Naive thymus-derived CD8-positive, alpha-beta T cell (primary cell): ENCODE measurements around the gene SCYL1. TPM values are rescaled to one million over a fixed set of nuclear protein-coding genes. Genes with fewer than 3 reads are reported as not detected.

Experiments
- ATAC-seq, 2 donors: fragments of 150-1000 bp; cut with Tn5 transposase in 1 of 2; sonication (Bioruptor Pico), chemical (Tn5 transposase) in 1 of 2; 1 replicate in 1 of 2; 2 replicates in 1 of 2; pipeline ENCODE4 v1.10.0; 2021; ENCODE audit warnings: mild to moderate bottlenecking in 2 of 2, moderate library complexity in 2 of 2
- POLR2A ChIA-PET: fragments of 350-600 bp; sonication (Branson Sonifier 250); formaldehyde crosslinking; loops from one replicate; lab custom pipeline; 2021; ENCODE audit warnings: antibody characterized with exemption; lab: Charles Lee
- DNase-seq, 10 donors: peaks; one replicate each; pipeline versions ENCODE4 v3.0.0 to v3.0.0-alpha.2; 2020 to 2022
- H3K27ac Mint-ChIP-seq, 10 donors: one replicate each; pipeline ENCODE4 v1.8.0; 2020 to 2022; ENCODE audit warnings: mild to moderate bottlenecking in 10 of 10, mixed read lengths in 10 of 10, moderate library complexity in 4 of 10, inconsistent platforms in 1 of 10
- H3K27me3 Mint-ChIP-seq, 5 donors: one replicate each; pipeline ENCODE4 v1.8.0; 2021 to 2022; ENCODE audit warnings: mixed read lengths in 5 of 5
- H3K36me3 Mint-ChIP-seq, 3 donors: one replicate each; pipeline ENCODE4 v1.8.0; 2020 to 2022; ENCODE audit warnings: mixed read lengths in 3 of 3, mild to moderate bottlenecking in 2 of 3, inconsistent platforms in 1 of 3
- H3K4me1 Mint-ChIP-seq, 4 donors: one replicate each; pipeline ENCODE4 v1.8.0; 2021 to 2022; ENCODE audit warnings: mixed read lengths in 4 of 4
- H3K4me3 Mint-ChIP-seq, 10 donors: one replicate each; pipeline ENCODE4 v1.8.0; 2020 to 2022; ENCODE audit warnings: mild to moderate bottlenecking in 10 of 10, mixed read lengths in 10 of 10, moderate library complexity in 6 of 10, inconsistent platforms in 1 of 10
- H3K9me3 Mint-ChIP-seq, 9 donors: one replicate each; pipeline ENCODE4 v1.8.0; 2020 to 2022; ENCODE audit warnings: mixed read lengths in 9 of 9, mild to moderate bottlenecking in 3 of 9, inconsistent platforms in 1 of 9, moderate library complexity in 1 of 9
- polyA plus RNA-seq, 3 donors: library from polyadenylated mRNA; unstranded; fragments of 300-500 nt; fragmentation: Illumina TruSeq; gene quantifications; one replicate each; pipeline ENCODE4 v1.2.3, GENCODE V29; 2021
- total RNA-seq, 8 experiments: library from RNA in 2 of 8; stranded (reverse) in 2 of 8; gene quantifications; one replicate each; pipeline ENCODE4 v1.2.3 and lab custom pipeline; 2021 to 2026

The SCYL1 gene
- total and polyA plus RNA-seq, 5 experiments from 2014 or later: 23.2 to 70.6 (median 41.5) TPM

GRCh38 chr11:65552388-65552951, 27.6 kb downstream of the SCYL1 start:
- Mint-ChIP-seq H3K36me3 (peaks cover 0 to 43% (median 13%) of the 10 kb centered on the region in 3 donors), H3K4me1 (peaks cover 50 to 79% (median 76%) of the 10 kb centered on the region in 4 donors), H3K9me3 (no peaks in the 10 kb centered on the region), H3K4me3 (peak overlapping the region; percentile 16 to 91 (median 63)), H3K27me3 (no peaks in the 10 kb centered on the region), H3K27ac (peak overlapping the region; percentile 61 to 93 (median 82))
- DNase-seq: no peak
- POLR2A ChIA-PET: interaction anchor here (0.6 to 7.7 kb wide), 17 partner anchors 9 to 338 kb away, joined by 3 to 149 read pairs (median 5); partner anchors contain the start of genes CCDC85B, EHBP1L1, FAM89B and MALAT1
- ATAC-seq: no peak

- Mint-ChIP-seq H3K4me3 (peak overlapping the region; percentile 24 to 91 (median 72)), H3K4me1 (peaks cover 44 to 70% (median 68%) of the 10 kb centered on the region in 4 donors), H3K36me3 (peaks cover 0 to 36% (median 11%) of the 10 kb centered on the region in 3 donors), H3K27me3 (no peaks in the 10 kb centered on the region), H3K27ac (peak overlapping the region in 6 of 10 donors; percentile 65 to 93 (median 82)), H3K9me3 (no peaks in the 10 kb centered on the region)
- DNase-seq (peak; percentile 56 to 93 (median 80)), ATAC-seq (peak; percentile 67 to 80)
- POLR2A ChIA-PET: interaction anchor here (0.6 to 7.7 kb wide), 11 partner anchors 9 to 337 kb away, joined by 3 to 149 read pairs (median 7); partner anchors contain the start of genes CCDC85B, EHBP1L1, FAM89B and MALAT1
Measured at GRCh38 chr11:65553301-65554001, 28.6 kb downstream of the SCYL1 start.

GRCh38 chr11:65554057-65554818, 29.4 kb downstream of the SCYL1 start:
- POLR2A ChIA-PET: interaction anchor here (1.0 to 7.7 kb wide), 8 partner anchors 11 to 61 kb away, joined by 4 to 149 read pairs (median 20); partner anchors contain the start of genes EHBP1L1, FAM89B, MALAT1 and PCNX3
- Mint-ChIP-seq H3K4me3 (peak overlapping the region; percentile 64 to 95 (median 90)), H3K9me3 (no peaks in the 10 kb centered on the region), H3K4me1 (peaks cover 42 to 67% (median 64%) of the 10 kb centered on the region in 4 donors), H3K27me3 (no peaks in the 10 kb centered on the region), H3K36me3 (peaks cover 0 to 30% (median 11%) of the 10 kb centered on the region in 3 donors), H3K27ac (peak overlapping the region; percentile 88 to 96 (median 93))
- ATAC-seq (peak in 1 of 2 donors; percentile 9), DNase-seq (peak in 2 of 10 donors; percentile 29 to 44)

GRCh38 chr11:65554842-65555430, 30.1 kb downstream of the SCYL1 start:
- POLR2A ChIA-PET: interaction anchor here (0.5 to 7.7 kb wide), 7 partner anchors 11 to 264 kb away, joined by 3 to 149 read pairs (median 5); partner anchors contain the start of genes EHBP1L1, FAM89B, KCNK7 and PCNX3
- peak overlapping the region; percentile 88 to 96 (median 93) for H3K27ac Mint-ChIP-seq
- no peak for ATAC-seq
- H3K4me3 Mint-ChIP-seq: peak overlapping the region; percentile 64 to 95 (median 90)
- H3K36me3 Mint-ChIP-seq: peaks cover 0 to 25% (median 11%) of the 10 kb centered on the region in 3 donors
- no peaks in the 10 kb centered on the region for H3K9me3 Mint-ChIP-seq
- no peaks in the 10 kb centered on the region for H3K27me3 Mint-ChIP-seq
- DNase-seq: no peak
- H3K4me1 Mint-ChIP-seq: peaks cover 43 to 70% (median 68%) of the 10 kb centered on the region in 4 donors

- Mint-ChIP-seq H3K4me3 (peak overlapping the region; percentile 82 to 95 (median 91)), H3K36me3 (peaks cover 0 to 17% (median 10%) of the 10 kb centered on the region in 3 donors)
- no peak for ATAC-seq
Measured at GRCh38 chr11:65555693-65556231, 30.9 kb downstream of the SCYL1 start.

GRCh38 chr11:65556470-65557279, 31.8 kb downstream of the SCYL1 start:
- DNase-seq (peak in 1 of 10 donors; percentile 24), ATAC-seq (no peak)
- POLR2A ChIA-PET: interaction anchor here (1.1 to 7.7 kb wide), 7 partner anchors 9 to 137 kb away, joined by 3 to 149 read pairs (median 14); partner anchors contain the start of genes EHBP1L1, FAM89B, MALAT1 and PCNX3
- Mint-ChIP-seq H3K27ac (peak overlapping the region; percentile 88 to 98 (median 94)), H3K9me3 (no peaks in the 10 kb centered on the region), H3K27me3 (no peaks in the 10 kb centered on the region), H3K4me1 (peaks cover 45 to 72% (median 68%) of the 10 kb centered on the region in 4 donors), H3K4me3 (peak overlapping the region; percentile 82 to 95 (median 91)), H3K36me3 (peaks cover 0 to 8% (median 4%) of the 10 kb centered on the region in 3 donors)

More at GRCh38 chr11:65555693-65556231, 30.9 kb downstream of the SCYL1 start:
- no peak for DNase-seq
- peaks cover 50 to 77% (median 74%) of the 10 kb centered on the region in 4 donors for H3K4me1 Mint-ChIP-seq
- no peaks in the 10 kb centered on the region for H3K27me3 Mint-ChIP-seq
- POLR2A ChIA-PET: interaction anchor here (0.5 to 7.7 kb wide), 7 partner anchors 10 to 61 kb away, joined by 3 to 149 read pairs (median 5); partner anchors contain the start of genes EHBP1L1, FAM89B, KCNK7 and PCNX3
- H3K9me3 Mint-ChIP-seq: no peaks in the 10 kb centered on the region
- H3K27ac Mint-ChIP-seq: peak overlapping the region; percentile 88 to 98 (median 94)

- Mint-ChIP-seq H3K36me3 (peaks cover 0 to 2% (median 0%) of the 10 kb centered on the region in 3 donors), H3K9me3 (no peaks in the 10 kb centered on the region), H3K4me1 (peaks cover 40 to 71% (median 64%) of the 10 kb centered on the region in 4 donors), H3K27ac (peak overlapping the region; percentile 88 to 98 (median 94)), H3K27me3 (no peaks in the 10 kb centered on the region), H3K4me3 (peak overlapping the region; percentile 82 to 95 (median 91))
- peak in 1 of 2 donors; percentile 11 for ATAC-seq
- peak in 2 of 10 donors; percentile 24 to 42 for DNase-seq
- POLR2A ChIA-PET: interaction anchor here (0.8 to 7.7 kb wide), 8 partner anchors 8 to 138 kb away, joined by 3 to 149 read pairs (median 10); partner anchors contain the start of genes EHBP1L1, FAM89B, MALAT1 and PCNX3
Measured at GRCh38 chr11:65557280-65558001, 32.6 kb downstream of the SCYL1 start.

- H3K4me1 Mint-ChIP-seq: peaks cover 37 to 66% (median 60%) of the 10 kb centered on the region in 4 donors
- no peaks in the 10 kb centered on the region for H3K9me3 Mint-ChIP-seq
- H3K4me3 Mint-ChIP-seq: peak within 1 kb of the TSS; percentile 82 to 95 (median 91)
- H3K27me3 Mint-ChIP-seq: no peaks in the 10 kb centered on the region
- no peaks in the 10 kb centered on the region for H3K36me3 Mint-ChIP-seq
- DNase-seq: peak in 6 of 10 donors; percentile 45 to 54 (median 50)
- peak; percentile 46 to 56 for ATAC-seq
- peak within 1 kb of the TSS; percentile 88 to 98 (median 94) for H3K27ac Mint-ChIP-seq
- POLR2A ChIA-PET: interaction anchor here (0.8 to 7.7 kb wide), 13 partner anchors 10 to 139 kb away, joined by 3 to 149 read pairs (median 14); partner anchors contain the start of genes EHBP1L1, FAM89B, MALAT1 and PCNX3
Measured at GRCh38 chr11:65558002-65558929, 33.4 kb downstream of the SCYL1 start, which contains the start of gene LTBP3. LTBP3 (minus strand) TSS chr11:65558359; CDS start chr11:65557959, 400 bp downstream.
